ENCODE results near the gene NEDD4L.

GRCh38 chr18:58316396-58317342 is 272.6 kb downstream of the NEDD4L start:
- TF ChIP-seq EZH2 (IDR thresholded peaks at IDR 0.05; ENCODE audit: borderline replicate concordance, low read length) (no peak), CTCF (conservative IDR thresholded peaks at IDR 0.05 in 1 of 2, IDR thresholded peaks at IDR 0.05 in 1 of 2; ENCODE audit: extremely low read depth in 1 of 2, insufficient read depth in 1 of 2, low read depth in 1 of 2, low read length in 2 of 2) (no peak)
